Fibroblast of lung (primary cell): ENCODE measurements around the gene MIEN1.
"Not testable (repeated sequence)": the region's sequence is repeated elsewhere in the genome, so short reads cannot be mapped to it uniquely, and the experiment has no call there.

ENCODE experiments used
- EZH2 ChIP-seq: IDR thresholded peaks from 2 replicates; pipeline ENCODE4 v1.5.1; 2012; ENCODE audit warnings: low read length, control low read depth, mild to moderate bottlenecking; ENCODE audit errors: missing control alignments
- TF ChIP-seq, protein P1 (sequence below), 2 donors: IDR thresholded peaks in 1 of 2; conservative IDR thresholded peaks in 1 of 2; 1 replicate in 1 of 2; 2 replicates in 1 of 2; pipeline ENCODE4 v1.5.1; 2011 to 2012; ENCODE audit warnings: low read length in 2 of 2, control low read depth in 1 of 2, inconsistent platforms in 1 of 2, low read depth in 1 of 2, mild to moderate bottlenecking in 1 of 2

DNA sequence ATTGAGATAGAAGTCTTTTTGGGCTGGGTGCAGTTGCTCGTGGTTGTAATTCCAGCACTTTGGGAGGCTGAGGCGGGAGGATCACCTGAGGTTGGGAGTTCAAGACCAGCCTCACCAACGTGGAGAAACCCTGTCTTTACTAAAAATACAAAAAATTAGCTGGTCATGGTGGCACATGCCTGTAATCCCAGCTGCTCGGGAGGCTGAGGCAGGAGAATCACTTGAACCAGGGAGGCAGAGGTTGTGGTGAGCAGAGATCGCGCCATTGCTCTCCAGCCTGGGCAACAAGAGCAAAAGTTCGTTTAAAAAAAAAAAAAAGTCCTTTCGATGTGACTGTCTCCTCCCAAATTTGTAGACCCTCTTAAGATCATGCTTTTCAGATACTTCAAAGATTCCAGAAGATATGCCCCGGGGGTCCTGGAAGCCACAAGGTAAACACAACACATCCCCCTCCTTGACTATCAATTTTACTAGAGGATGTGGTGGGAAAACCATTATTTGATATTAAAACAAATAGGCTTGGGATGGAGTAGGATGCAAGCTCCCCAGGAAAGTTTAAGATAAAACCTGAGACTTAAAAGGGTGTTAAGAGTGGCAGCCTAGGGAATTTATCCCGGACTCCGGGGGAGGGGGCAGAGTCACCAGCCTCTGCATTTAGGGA, 31.0 kb downstream of the MIEN1 start:
- TF ChIP-seq EZH2: not testable (repeated sequence)
- TF ChIP-seq, protein P1, sequence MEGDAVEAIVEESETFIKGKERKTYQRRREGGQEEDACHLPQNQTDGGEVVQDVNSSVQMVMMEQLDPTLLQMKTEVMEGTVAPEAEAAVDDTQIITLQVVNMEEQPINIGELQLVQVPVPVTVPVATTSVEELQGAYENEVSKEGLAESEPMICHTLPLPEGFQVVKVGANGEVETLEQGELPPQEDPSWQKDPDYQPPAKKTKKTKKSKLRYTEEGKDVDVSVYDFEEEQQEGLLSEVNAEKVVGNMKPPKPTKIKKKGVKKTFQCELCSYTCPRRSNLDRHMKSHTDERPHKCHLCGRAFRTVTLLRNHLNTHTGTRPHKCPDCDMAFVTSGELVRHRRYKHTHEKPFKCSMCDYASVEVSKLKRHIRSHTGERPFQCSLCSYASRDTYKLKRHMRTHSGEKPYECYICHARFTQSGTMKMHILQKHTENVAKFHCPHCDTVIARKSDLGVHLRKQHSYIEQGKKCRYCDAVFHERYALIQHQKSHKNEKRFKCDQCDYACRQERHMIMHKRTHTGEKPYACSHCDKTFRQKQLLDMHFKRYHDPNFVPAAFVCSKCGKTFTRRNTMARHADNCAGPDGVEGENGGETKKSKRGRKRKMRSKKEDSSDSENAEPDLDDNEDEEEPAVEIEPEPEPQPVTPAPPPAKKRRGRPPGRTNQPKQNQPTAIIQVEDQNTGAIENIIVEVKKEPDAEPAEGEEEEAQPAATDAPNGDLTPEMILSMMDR (conservative IDR thresholded peaks at IDR 0.05 in 1 of 2, IDR thresholded peaks at IDR 0.05 in 1 of 2; ENCODE audit: low read depth in 1 of 2, low read length in 2 of 2): not testable (repeated sequence)
